ENCODE data around the gene BCDIN3D. TPM values are rescaled to one million over a fixed set of nuclear protein-coding genes. Genes with fewer than 3 reads are reported as not detected.

BCDIN3D gene
- total and polyA plus RNA-seq, 4 donors, result 1.7 to 4.4 (median 2.1) TPM

GRCh38 chr12:49804821-49805220 lies 38.1 kb downstream of the BCDIN3D start (continued):
- no peak for TF ChIP-seq ZBTB33 (IDR thresholded peaks at IDR 0.05)
- no peak for TF ChIP-seq FOXA2 (IDR thresholded peaks at IDR 0.05)

GRCh38 chr12:49803693-49804450 lies 39.0 kb downstream of the BCDIN3D start:
- H3K27ac ChIP-seq (ENCODE audit: low read depth in 1 of 2, low read length in 2 of 2), result no peak overlapping the region
- WGBS, result 93% methylated on average over 12 of the region's 12 CpGs
- DNase-seq (ENCODE audit: low spot score), result no peak

More at GRCh38 chr12:49803693-49804450, 39.0 kb downstream of the BCDIN3D start:
- no peak for TF ChIP-seq EGR1 (IDR thresholded peaks at IDR 0.05; ENCODE audit: low read depth in 2 of 2)
- TF ChIP-seq HNF4A (conservative IDR thresholded peaks at IDR 0.05), result no peak
- TF ChIP-seq NR2F2 (IDR thresholded peaks at IDR 0.05), result no peak
- no peak for TF ChIP-seq FOXA2 (IDR thresholded peaks at IDR 0.05)
- TF ChIP-seq SP1 (IDR thresholded peaks at IDR 0.05), result no peak
- no peak for TF ChIP-seq RXRA (IDR thresholded peaks at IDR 0.05)
- TF ChIP-seq, protein P1, sequence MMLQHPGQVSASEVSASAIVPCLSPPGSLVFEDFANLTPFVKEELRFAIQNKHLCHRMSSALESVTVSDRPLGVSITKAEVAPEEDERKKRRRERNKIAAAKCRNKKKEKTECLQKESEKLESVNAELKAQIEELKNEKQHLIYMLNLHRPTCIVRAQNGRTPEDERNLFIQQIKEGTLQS (IDR thresholded peaks at IDR 0.05), result no peak
- no peak for TF ChIP-seq GABPA (IDR thresholded peaks at IDR 0.05 in 1 of 2, conservative IDR thresholded peaks at IDR 0.05 in 1 of 2)
- no peak for TF ChIP-seq RAD21 (IDR thresholded peaks at IDR 0.05)
- no peak for TF ChIP-seq YY1 (IDR thresholded peaks at IDR 0.05)
- TF ChIP-seq FOXA1 (IDR thresholded peaks at IDR 0.05), result no peak
- no peak for TF ChIP-seq JUND (IDR thresholded peaks at IDR 0.05)
- TF ChIP-seq, protein P2, sequence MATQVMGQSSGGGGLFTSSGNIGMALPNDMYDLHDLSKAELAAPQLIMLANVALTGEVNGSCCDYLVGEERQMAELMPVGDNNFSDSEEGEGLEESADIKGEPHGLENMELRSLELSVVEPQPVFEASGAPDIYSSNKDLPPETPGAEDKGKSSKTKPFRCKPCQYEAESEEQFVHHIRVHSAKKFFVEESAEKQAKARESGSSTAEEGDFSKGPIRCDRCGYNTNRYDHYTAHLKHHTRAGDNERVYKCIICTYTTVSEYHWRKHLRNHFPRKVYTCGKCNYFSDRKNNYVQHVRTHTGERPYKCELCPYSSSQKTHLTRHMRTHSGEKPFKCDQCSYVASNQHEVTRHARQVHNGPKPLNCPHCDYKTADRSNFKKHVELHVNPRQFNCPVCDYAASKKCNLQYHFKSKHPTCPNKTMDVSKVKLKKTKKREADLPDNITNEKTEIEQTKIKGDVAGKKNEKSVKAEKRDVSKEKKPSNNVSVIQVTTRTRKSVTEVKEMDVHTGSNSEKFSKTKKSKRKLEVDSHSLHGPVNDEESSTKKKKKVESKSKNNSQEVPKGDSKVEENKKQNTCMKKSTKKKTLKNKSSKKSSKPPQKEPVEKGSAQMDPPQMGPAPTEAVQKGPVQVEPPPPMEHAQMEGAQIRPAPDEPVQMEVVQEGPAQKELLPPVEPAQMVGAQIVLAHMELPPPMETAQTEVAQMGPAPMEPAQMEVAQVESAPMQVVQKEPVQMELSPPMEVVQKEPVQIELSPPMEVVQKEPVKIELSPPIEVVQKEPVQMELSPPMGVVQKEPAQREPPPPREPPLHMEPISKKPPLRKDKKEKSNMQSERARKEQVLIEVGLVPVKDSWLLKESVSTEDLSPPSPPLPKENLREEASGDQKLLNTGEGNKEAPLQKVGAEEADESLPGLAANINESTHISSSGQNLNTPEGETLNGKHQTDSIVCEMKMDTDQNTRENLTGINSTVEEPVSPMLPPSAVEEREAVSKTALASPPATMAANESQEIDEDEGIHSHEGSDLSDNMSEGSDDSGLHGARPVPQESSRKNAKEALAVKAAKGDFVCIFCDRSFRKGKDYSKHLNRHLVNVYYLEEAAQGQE (IDR thresholded peaks at IDR 0.05), result no peak
- TF ChIP-seq, protein P3, sequence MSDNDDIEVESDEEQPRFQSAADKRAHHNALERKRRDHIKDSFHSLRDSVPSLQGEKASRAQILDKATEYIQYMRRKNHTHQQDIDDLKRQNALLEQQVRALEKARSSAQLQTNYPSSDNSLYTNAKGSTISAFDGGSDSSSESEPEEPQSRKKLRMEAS (IDR thresholded peaks at IDR 0.05), result no peak
- TF ChIP-seq, protein P4, sequence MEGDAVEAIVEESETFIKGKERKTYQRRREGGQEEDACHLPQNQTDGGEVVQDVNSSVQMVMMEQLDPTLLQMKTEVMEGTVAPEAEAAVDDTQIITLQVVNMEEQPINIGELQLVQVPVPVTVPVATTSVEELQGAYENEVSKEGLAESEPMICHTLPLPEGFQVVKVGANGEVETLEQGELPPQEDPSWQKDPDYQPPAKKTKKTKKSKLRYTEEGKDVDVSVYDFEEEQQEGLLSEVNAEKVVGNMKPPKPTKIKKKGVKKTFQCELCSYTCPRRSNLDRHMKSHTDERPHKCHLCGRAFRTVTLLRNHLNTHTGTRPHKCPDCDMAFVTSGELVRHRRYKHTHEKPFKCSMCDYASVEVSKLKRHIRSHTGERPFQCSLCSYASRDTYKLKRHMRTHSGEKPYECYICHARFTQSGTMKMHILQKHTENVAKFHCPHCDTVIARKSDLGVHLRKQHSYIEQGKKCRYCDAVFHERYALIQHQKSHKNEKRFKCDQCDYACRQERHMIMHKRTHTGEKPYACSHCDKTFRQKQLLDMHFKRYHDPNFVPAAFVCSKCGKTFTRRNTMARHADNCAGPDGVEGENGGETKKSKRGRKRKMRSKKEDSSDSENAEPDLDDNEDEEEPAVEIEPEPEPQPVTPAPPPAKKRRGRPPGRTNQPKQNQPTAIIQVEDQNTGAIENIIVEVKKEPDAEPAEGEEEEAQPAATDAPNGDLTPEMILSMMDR (IDR thresholded peaks at IDR 0.05; ENCODE audit: low read depth, low read length, missing input control), result no peak
- TF ChIP-seq HNF4G (IDR thresholded peaks at IDR 0.05), result no peak
- H3K36me3 ChIP-seq (ENCODE audit: control insufficient read depth in 4 of 4, insufficient read depth in 3 of 4, low read depth in 1 of 4, low read length in 3 of 4), result peaks cover 6 to 25% (median 10%) of the 10 kb centered on the region in 4 donors
- no peak overlapping the region for H3K9ac ChIP-seq (ENCODE audit: low read depth in 1 of 2, low read length in 2 of 2)
- H3K4me3 ChIP-seq (ENCODE audit: low read depth in 1 of 3, low read length in 3 of 3), result no peak overlapping the region
- no peaks in the 10 kb centered on the region for H3K9me3 ChIP-seq (ENCODE audit: control insufficient read depth in 4 of 4, low read length in 3 of 4)
- H3K27me3 ChIP-seq (ENCODE audit: control insufficient read depth in 4 of 4, insufficient read depth in 4 of 4, low read length in 3 of 4), result no peaks in the 10 kb centered on the region
- peaks cover 0 to 2% (median under 1%) of the 10 kb centered on the region in 4 donors for H3K4me1 ChIP-seq (ENCODE audit: control insufficient read depth in 4 of 4, insufficient read depth in 4 of 4, low read length in 3 of 4)
